HG03378 (cell line): ENCODE measurements around the gene AOPEP.

Experiments used
- ATAC-seq: cut with Tn5 transposase; IDR thresholded peaks from one replicate; pipeline ENCODE4 v1.9.1; 2021; ENCODE audit warnings: mild to moderate bottlenecking, moderate library complexity; ENCODE audit not compliant: unreplicated experiment

AOPEP gene

GRCh38 chr9:94911986-94912635 is 185.6 kb downstream of the AOPEP start:
- ATAC-seq, result no peak

DNA sequence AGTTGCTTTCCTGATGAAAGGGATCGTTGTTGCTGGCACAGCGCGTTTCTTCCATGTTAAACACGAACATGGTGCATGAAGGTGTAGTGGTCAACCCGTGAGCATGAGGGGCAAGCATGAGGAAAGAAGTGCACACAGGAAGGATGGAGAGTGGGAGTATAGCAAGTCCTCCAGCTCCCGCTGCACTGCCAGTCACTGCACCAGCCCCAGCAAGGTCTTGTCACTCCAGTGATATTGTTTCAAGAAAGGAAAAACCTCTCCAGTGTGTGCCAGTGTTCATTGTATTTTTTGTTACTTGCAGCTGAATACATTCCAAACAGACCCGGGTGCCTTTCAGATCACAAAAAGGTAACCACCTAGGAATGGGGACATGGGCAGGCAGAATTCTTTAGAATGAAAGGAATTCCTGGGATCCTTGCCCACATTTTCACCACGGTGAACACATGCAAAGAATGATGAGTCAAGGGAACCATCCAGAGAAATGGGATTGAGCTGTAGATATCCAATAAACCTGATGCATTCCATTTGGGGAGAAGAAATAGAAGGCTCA is 186.3 kb downstream of the AOPEP start:
- no peak for ATAC-seq

DNA sequence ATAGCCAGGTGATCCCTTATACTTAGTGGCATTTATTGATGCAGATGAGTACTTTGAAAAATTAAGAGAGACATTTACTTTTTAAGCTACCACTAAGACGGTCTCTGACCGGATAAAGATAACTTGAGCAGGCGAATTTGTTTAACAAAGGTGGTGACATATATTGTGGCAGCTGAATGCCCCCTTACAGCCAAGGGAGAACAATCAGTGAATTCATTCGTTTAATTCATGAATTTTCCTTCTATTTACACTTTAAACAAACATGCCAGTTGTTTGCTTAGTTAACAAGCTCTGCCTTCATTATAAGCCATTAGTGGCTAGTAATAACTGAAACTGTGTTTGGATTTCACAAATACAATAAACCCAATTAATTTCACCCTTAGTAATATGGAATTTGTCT is 187.1 kb downstream of the AOPEP start:
- no peak for ATAC-seq

GRCh38 chr9:94915476-94916450 is 189.3 kb downstream of the AOPEP start:
- no peak for ATAC-seq

GRCh38 chr9:94916956-94917355 is 190.5 kb downstream of the AOPEP start:
- ATAC-seq, result no peak

DNA sequence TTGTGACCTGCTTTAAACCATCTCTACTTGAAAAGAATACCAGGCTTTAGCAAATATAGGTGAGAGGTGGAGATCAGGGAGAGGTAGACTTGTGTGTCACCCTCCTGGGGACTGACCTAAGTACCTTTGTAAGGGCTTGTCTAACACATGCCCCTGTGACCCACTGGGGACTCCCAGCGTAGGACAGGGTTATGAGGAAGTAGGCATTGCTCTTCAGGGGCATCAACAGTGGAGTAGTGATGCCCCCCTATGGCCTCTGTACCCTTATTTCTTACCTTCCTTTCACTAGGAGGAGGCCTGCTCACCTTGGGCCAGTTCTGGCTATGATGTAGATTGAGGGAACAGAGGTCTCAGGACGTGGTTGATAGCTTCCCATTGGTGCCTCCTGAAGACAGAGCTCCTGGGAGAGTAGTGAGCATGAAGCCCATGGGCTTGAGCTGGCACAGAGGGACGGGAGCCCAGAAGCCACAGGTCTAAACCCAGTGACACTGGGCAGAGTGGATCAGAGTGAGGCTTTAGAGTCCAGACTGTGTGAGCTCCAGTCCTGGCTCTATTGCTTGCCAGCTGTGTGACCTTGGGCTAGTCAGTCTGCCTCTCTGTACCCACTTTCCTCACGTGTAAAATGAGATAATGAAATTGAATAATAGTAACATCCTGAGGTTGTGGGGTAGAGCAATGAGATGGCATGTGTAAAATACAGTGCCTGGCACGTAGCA is 191.7 kb downstream of the AOPEP start:
- no peak for ATAC-seq

DNA sequence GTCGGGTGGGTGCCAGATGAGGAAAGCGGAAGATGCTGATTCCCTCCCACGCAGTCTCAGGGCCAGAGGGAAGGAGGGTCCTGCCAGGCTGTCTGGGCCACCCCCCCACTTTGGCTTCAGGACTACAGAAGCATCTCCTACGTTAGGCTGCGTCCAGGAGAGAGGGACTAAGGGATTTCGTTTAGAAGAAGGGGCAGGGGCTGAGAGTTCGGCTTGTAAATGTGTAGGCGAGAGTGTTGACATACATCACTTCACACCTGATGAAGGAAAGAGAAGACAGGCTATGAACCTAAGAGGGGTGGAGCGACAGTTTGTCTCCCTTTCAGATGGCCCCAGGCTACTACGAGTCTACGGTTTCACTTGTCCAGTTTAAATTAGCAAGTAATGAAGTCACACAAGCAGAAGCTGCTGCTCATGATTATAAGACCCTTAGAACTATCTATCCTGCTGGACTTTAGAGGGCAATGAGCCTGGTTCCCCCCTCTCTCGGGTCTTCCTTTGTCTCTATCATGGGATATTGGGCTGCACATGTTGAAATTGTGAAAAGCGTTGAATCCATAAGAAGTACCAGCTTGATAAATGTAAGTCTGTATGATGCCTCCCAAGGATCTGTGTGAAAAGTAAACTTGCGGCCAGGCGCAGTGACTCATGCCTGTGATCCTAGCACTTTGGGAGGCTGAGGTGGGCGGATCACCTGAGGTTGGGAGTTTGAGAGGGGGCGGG is 193.0 kb downstream of the AOPEP start:
- no peak for ATAC-seq

GRCh38 chr9:94920420-94921091 is 194.1 kb downstream of the AOPEP start:
- no peak for ATAC-seq

DNA sequence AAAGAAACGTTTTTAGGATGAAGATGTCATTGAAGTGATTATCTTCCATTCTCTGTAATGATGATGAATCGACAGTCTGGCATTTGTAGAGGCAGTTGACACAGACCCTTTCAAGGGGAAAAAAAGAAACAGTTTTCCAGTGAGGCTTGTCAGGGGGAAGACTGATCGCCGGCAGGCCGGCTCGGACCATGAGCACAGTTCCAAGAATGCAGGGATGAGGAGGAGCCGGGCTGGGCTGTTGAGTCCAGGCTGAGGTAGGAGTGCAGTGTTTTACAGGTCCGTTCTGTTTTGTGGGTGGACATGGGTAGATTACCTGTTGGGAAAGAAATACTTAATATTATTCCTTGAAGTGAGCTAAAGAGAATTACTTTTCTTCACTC is 194.6 kb downstream of the AOPEP start:
- ATAC-seq, result no peak

DNA sequence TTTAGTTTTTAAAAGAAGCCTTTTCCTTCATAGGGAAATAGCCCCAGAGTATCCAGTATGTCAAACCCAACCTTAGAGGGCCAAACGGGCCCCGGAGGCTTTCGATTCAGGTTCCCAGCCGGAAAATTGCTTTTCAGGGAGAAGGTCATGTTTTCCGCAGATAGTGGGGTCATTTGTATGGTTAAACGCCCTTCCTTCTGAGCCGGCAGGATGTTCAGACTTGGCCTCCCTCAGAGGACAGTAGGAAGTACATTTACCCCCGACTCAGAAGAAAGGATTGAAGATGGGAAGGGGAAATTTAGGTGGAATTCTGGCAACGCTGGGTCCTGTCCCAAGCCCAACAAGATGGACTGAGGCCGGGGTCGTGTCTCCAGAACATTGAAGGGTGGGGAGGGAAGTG is 195.2 kb downstream of the AOPEP start:
- no peak for ATAC-seq

GRCh38 chr9:94922098-94922607 is 195.7 kb downstream of the AOPEP start:
- no peak for ATAC-seq

DNA sequence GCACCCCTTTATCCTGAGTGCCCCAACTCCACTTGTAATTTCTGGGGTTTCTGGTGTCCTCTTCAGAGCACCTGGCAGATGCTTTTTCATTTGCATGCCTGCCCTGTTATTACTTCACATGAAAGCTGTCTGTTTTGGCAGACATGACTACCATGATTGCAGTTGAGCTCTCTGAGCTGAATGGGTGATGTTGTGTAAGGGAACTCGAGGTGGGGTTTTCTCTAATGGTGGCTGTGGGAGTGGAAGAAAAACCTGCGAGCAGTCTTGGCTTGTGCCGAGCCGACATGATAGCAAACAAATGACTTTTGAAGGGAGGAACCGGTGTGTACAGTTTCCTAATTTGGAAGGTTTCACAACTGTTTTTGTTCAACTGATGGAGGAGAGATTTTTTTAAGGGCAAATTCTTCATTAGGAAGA is 196.2 kb downstream of the AOPEP start:
- no peak for ATAC-seq

- ATAC-seq, result no peak
Observed at GRCh38 chr9:94923326-94924089, 197.0 kb downstream of the AOPEP start.

DNA sequence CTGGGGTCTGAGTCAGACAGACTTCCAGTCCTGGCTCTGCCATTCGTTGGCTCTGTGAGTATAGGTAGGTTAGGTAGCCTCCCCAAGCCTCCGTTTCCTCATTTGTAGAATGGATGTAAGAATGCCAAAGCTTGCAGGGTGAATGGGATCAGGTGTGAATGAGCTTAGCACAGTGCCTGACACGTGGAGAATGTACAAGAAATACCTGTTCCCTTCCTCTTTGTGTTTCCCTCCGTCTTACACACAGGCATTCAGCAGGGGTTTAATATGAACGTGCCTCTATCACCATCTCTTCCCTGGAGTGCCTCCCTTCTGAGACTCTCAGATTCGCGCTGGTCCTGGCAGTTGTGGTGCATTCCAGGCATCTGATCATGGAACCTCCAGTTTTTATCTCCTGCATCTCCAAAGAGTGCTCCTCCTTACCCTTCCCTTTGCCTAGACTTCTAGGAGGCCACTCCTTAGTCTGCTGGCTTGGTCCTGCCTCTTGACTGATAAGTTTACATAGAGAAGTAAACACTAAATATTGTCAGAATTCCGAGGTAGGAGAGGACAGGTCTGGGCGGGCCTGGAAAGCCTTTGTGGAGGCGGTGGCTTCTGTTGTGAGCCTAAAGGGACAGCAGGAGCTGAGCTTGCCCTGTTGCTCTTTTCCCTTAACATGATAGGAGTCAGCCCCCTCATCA is 199.4 kb downstream of the AOPEP start:
- no peak for ATAC-seq

DNA sequence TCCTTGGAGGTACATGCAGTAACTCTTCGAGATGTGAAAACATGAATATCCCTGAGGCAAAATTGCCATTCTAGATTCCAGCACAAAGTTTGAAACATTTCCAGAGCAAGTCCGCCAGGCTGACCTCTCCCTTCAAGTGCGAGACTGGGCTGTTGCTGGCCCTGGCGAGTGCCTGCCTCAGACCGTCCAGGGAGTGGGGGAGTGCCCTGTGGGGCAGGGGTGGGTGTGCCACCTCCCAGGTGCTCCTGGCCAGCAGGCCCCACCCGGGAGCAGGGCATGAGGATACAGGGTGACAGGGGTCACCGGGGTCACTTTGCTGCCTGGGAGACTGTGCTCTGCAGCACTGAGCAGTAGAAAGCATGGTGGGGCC is 199.9 kb downstream of the AOPEP start:
- no peak for ATAC-seq

- ATAC-seq, result no peak
Observed at GRCh38 chr9:94927048-94927761, 200.7 kb downstream of the AOPEP start.

- no peak for ATAC-seq
Observed at GRCh38 chr9:94927762-94928670, 201.5 kb downstream of the AOPEP start.
